Measurements from ENCODE around the gene MTRR. TPM values are rescaled to one million over a fixed set of nuclear protein-coding genes. Genes with fewer than 3 reads are reported as not detected.

The MTRR gene
- total and polyA plus RNA-seq, 9 of the 15 experiments (the other 6 are each of a cell fraction or from before 2014, with no cell fraction given): 39.3 to 84.6 (median 66.2) TPM

GRCh38 chr5:7902666-7903625 lies 34.0 kb downstream of the MTRR start:
- Histone ChIP-seq H3K9me3 (replicated peaks; ENCODE audit: control insufficient read depth, insufficient read depth, low read depth, low read length) (no peaks in the 10 kb centered on the region), H3K36me3 (ENCODE audit: control insufficient read depth, insufficient read depth, low read length) (peaks cover 58% of the 10 kb centered on the region)
- no peak for FAIRE-seq
- TF ChIP-seq RFX5 (IDR thresholded peaks at IDR 0.05; ENCODE audit: low read depth, low read length): peak; percentile 59; the same call in 1 of the 2 replicates
- no peak for TF ChIP-seq ZNF445 (CRISPR knock-in tag; IDR thresholded peaks at IDR 0.05; ENCODE audit: low read depth)
- TF ChIP-seq HLTF (IDR thresholded peaks at IDR 0.05): no peak
- TF ChIP-seq PTRF (tag; IDR thresholded peaks at IDR 0.05): 0 out of 2 replicates have a peak, but pooled peaks have one; percentile 19
- TF ChIP-seq RFX1 (IDR thresholded peaks at IDR 0.05): peak; percentile 17; the same call in 1 of the 2 replicates
- no peak for TF ChIP-seq ZNF740 (CRISPR knock-in tag; IDR thresholded peaks at IDR 0.05)
- 0 out of 4 replicates have a peak, but pooled peaks of 1 of the 2 experiments have one; percentile 23 for TF ChIP-seq ZNF740 (tag; IDR thresholded peaks at IDR 0.05)
- TF ChIP-seq IRF9 (tag; IDR thresholded peaks at IDR 0.05): 0 out of 2 replicates have a peak, but pooled peaks have one; percentile 22
- TF ChIP-seq TCF7 (IDR thresholded peaks at IDR 0.05; ENCODE audit: borderline replicate concordance): no peak
- no peak for TF ChIP-seq SP2 (IDR thresholded peaks at IDR 0.05; ENCODE audit: extremely low read depth, low read depth, low read length, poor library complexity, severe bottlenecking)
- TF ChIP-seq ZNF253 (CRISPR knock-in tag; conservative IDR thresholded peaks at IDR 0.05): no peak
- TF ChIP-seq L3MBTL2 (IDR thresholded peaks at IDR 0.05): no peak
- TF ChIP-seq ZNF41 (CRISPR knock-in tag; conservative IDR thresholded peaks at IDR 0.05): no peak
- 0 out of 2 replicates have a peak, but pooled peaks have one; percentile 17 for TF ChIP-seq SUPT5H (IDR thresholded peaks at IDR 0.05)
- TF ChIP-seq GTF3C2 (IDR thresholded peaks at IDR 0.05; ENCODE audit: borderline replicate concordance, extremely low read depth, insufficient read length): no peak
- no peak for TF ChIP-seq NR4A1 (CRISPR knock-in tag; IDR thresholded peaks at IDR 0.05)
- peak; percentile 78 for TF ChIP-seq NR4A1 (tag; IDR thresholded peaks at IDR 0.05)

More at GRCh38 chr5:7902666-7903625, 34.0 kb downstream of the MTRR start:
- peak; percentile 36; the same call in 2 of the 3 replicates for ATAC-seq
- no peaks in the 10 kb centered on the region for H3K9me1 ChIP-seq (ENCODE audit: control insufficient read depth, insufficient read depth, low read length)
- BruUV-seq (replicated peaks): no TSS peak
- in situ Hi-C loops (cut with MboI) (no loop called here), intact Hi-C loops (cut with micrococcal nuclease) (no loop called here)
- H3K4me2 ChIP-seq (ENCODE audit: insufficient read depth, low read length): no peak overlapping the region
- no peak overlapping the region for H3K4me3 ChIP-seq
- ChIA-PET CTCF (ENCODE audit: low intra/inter-chr PET ratio) (no interaction called here), POLR2A (interaction anchor here (0.6 to 0.7 kb wide), 2 partner anchors 109 to 1505 kb away, joined by 3 read pairs; no protein-coding TSS in a partner anchor)
- 74% methylated on average over 9 of the region's 9 CpGs for WGBS (ENCODE audit: insufficient coverage, low coverage, missing lambda C conversion rate)
- H2AFZ ChIP-seq (ENCODE audit: low read depth, low read length): no peak overlapping the region
- H3K4me1 ChIP-seq (replicated peaks in 1 of 2; ENCODE audit: control insufficient read depth in 2 of 2, insufficient read depth in 2 of 2, low read length in 2 of 2): no peaks in the 10 kb centered on the region
- no peak overlapping the region for H3K27ac ChIP-seq (ENCODE audit: extremely low read depth, low read depth, low read length)
- H3K79me2 ChIP-seq (ENCODE audit: control insufficient read depth, insufficient read depth, low read length): no peaks in the 10 kb centered on the region
- no peaks in the 10 kb centered on the region for H3K27me3 ChIP-seq (ENCODE audit: control insufficient read depth in 2 of 2, insufficient read depth in 2 of 2, low read length in 2 of 2)
- H4K20me1 ChIP-seq (replicated peaks; ENCODE audit: control insufficient read depth, insufficient read depth, low read length): no peaks in the 10 kb centered on the region
- no peak for DNase-seq (ENCODE audit: extremely low read depth in 1 of 4, low spot score in 3 of 4)
- no peak overlapping the region for H3K9ac ChIP-seq (ENCODE audit: insufficient read depth in 1 of 2, low read depth in 2 of 2, low read length in 2 of 2)

All from K562 (cell line).